Epithelial cell of proximal tubule (primary cell): ENCODE results near the gene RGS6. TPM values are rescaled to one million over a fixed set of nuclear protein-coding genes. Genes with fewer than 3 reads are reported as not detected.

Experiments used
- DNase-seq: peaks from one replicate; pipeline ENCODE4 v3.0.0-alpha.2; 2011; ENCODE audit warnings: low read depth
- H3K4me3 ChIP-seq: 2 replicates; pipeline ENCODE4 v1.5.1; 2011; ENCODE audit warnings: low read depth, mild to moderate bottlenecking, low read length
- CTCF ChIP-seq: conservative IDR thresholded peaks from 2 replicates; pipeline ENCODE4 v1.5.1; 2012; ENCODE audit warnings: low read depth, mild to moderate bottlenecking, low read length
- total RNA-seq: library from RNA; depleted of rRNA; stranded (reverse); fragments of >200 nt; gene quantifications from 2 replicates; pipeline ENCODE4 v1.2.3, GENCODE V29; 2015

RGS6 gene
- total RNA-seq, 1 donor from 2014 or later: not detected

- TF ChIP-seq CTCF: no peak
- no peak for DNase-seq
- no peak overlapping the region for H3K4me3 ChIP-seq
Measured at GRCh38 chr14:72518809-72519377, 586.7 kb downstream of the RGS6 start.

GRCh38 chr14:72519543-72519942 lies 587.3 kb downstream of the RGS6 start:
- no peak for TF ChIP-seq CTCF
- no peak overlapping the region for H3K4me3 ChIP-seq
- no peak for DNase-seq

- no peak for DNase-seq
- no peak for TF ChIP-seq CTCF
- H3K4me3 ChIP-seq: no peak overlapping the region
Measured at GRCh38 chr14:72521045-72521444, 588.8 kb downstream of the RGS6 start.

- no peak overlapping the region for H3K4me3 ChIP-seq
- no peak for DNase-seq
- TF ChIP-seq CTCF: no peak
Measured at GRCh38 chr14:72521968-72522741, 589.9 kb downstream of the RGS6 start.

GRCh38 chr14:72522847-72523246 lies 590.6 kb downstream of the RGS6 start:
- H3K4me3 ChIP-seq: no peak overlapping the region
- DNase-seq: no peak
- no peak for TF ChIP-seq CTCF

- no peak overlapping the region for H3K4me3 ChIP-seq
- DNase-seq: no peak
- TF ChIP-seq CTCF: no peak
Measured at GRCh38 chr14:72523424-72524294, 591.4 kb downstream of the RGS6 start.
